SH-SY5Y (cell line): ENCODE measurements around the gene INSIG2.

ENCODE experiments used
- GATA2 ChIP-seq: IDR thresholded peaks from 2 replicates; pipeline ENCODE4 v1.6.1; 2011; ENCODE audit warnings: mild to moderate bottlenecking, low read depth, low read length
- GATA3 ChIP-seq: IDR thresholded peaks from 2 replicates; pipeline ENCODE4 v1.6.1; 2011; ENCODE audit warnings: low read depth, mild to moderate bottlenecking, low read length, moderate library complexity

GRCh38 chr2:118127250-118127649, 39.0 kb downstream of the INSIG2 start:
- TF ChIP-seq GATA3 = no peak
- no peak for TF ChIP-seq GATA2
